OCI-LY3 (cell line): Measurements from ENCODE around the gene LRRN4CL.

Experiments used
- H2AFZ ChIP-seq: fragments of 200-600, 300-600 bp; shearing (Covaris generic); 2 replicates; pipeline ENCODE4 v1.6.0; 2014; ENCODE audit warnings: antibody characterized with exemption, low read depth, low read length
- H3K27ac ChIP-seq: fragments of 200-600, 300-600 bp; sonication (generic); 2 replicates; pipeline ENCODE4 v1.5.1; 2014; ENCODE audit warnings: mild to moderate bottlenecking, low read length, moderate library complexity, mixed read lengths
- H3K27me3 ChIP-seq: fragments of 200-600, 300-600 bp; sonication (generic); 2 replicates; pipeline ENCODE4 v1.6.1; 2014; ENCODE audit warnings: low read depth, low read length, mixed read lengths
- H3K36me3 ChIP-seq: fragments of 200-600, 300-600 bp; sonication (generic); replicated peaks from 2 replicates; pipeline ENCODE3; 2014; ENCODE audit warnings: low read depth, low read length, mixed read lengths
- H3K4me1 ChIP-seq: fragments of 300-600, 200-600 bp; sonication (generic); 2 replicates; pipeline ENCODE4 v1.6.1; 2014; ENCODE audit warnings: low read length, mixed read lengths
- H3K4me2 ChIP-seq: fragments of 200-600, 300-600 bp; sonication (generic); 2 replicates; pipeline ENCODE4 v1.6.1; 2014; ENCODE audit warnings: low read length, mixed read lengths
- H3K4me3 ChIP-seq: fragments of 300-600, 200-600 bp; sonication (generic); 2 replicates; pipeline ENCODE4 v1.5.1; 2014; ENCODE audit warnings: antibody characterized with exemption, mild to moderate bottlenecking, low read length, moderate library complexity
- H3K79me2 ChIP-seq: fragments of 300-600, 200-600 bp; shearing (Covaris generic); 2 replicates; pipeline ENCODE4 v1.6.1; 2014; ENCODE audit warnings: mild to moderate bottlenecking, low read length, mixed read lengths
- H3K9ac ChIP-seq: fragments of 300-600, 200-600 bp; shearing (Covaris generic); 2 replicates; pipeline ENCODE4 v1.6.0; 2014; ENCODE audit warnings: mild to moderate bottlenecking, low read length, moderate library complexity
- H3K9me3 ChIP-seq: fragments of 200-600, 300-600 bp; shearing (Covaris generic); 2 replicates; pipeline ENCODE4 v1.6.1; 2014; ENCODE audit warnings: low read length, mixed read lengths; ENCODE audit not compliant: insufficient read depth
- H4K20me1 ChIP-seq: fragments of 200-600, 300-600 bp; sonication (generic); 2 replicates; pipeline ENCODE4 v1.6.1; 2016; ENCODE audit warnings: low read length, mixed read lengths; ENCODE audit not compliant: insufficient read depth
- CTCF ChIP-seq: fragments of 200-600, 300-600 bp; sonication (generic); IDR thresholded peaks from 2 replicates; pipeline ENCODE4 v1.5.1; 2014; ENCODE audit warnings: antibody characterized with exemption, low read length, low read depth
- EZH2phosphoT487 ChIP-seq: fragments of 200-600 bp; shearing (Covaris generic); IDR thresholded peaks from 2 replicates; pipeline ENCODE4 v1.6.1; 2018; ENCODE audit warnings: antibody characterized with exemption, mixed run types, low read depth

Gene LRRN4CL

GRCh38 chr11:62665599-62666258 lies 23.6 kb downstream of the LRRN4CL start:
- H3K27me3 ChIP-seq: no peaks in the 10 kb centered on the region
- H3K9ac ChIP-seq: peak overlapping the region; percentile 95
- peaks cover 20% of the 10 kb centered on the region for H3K4me1 ChIP-seq
- peaks cover 36% of the 10 kb centered on the region for H3K36me3 ChIP-seq
- TF ChIP-seq CTCF (peak; percentile 15; the same call in 1 of the 2 replicates), EZH2phosphoT487 (no peak)
- peak overlapping the region; percentile 88 for H3K4me3 ChIP-seq
- H4K20me1 ChIP-seq: no peaks in the 10 kb centered on the region
- no peak overlapping the region for H2AFZ ChIP-seq
- H3K27ac ChIP-seq: peak overlapping the region; percentile 85
- H3K9me3 ChIP-seq: no peaks in the 10 kb centered on the region
- H3K4me2 ChIP-seq: peak overlapping the region; percentile 90
- H3K79me2 ChIP-seq: peaks cover 65% of the 10 kb centered on the region

- no peaks in the 10 kb centered on the region for H3K9me3 ChIP-seq
- peak within 1 kb of the TSS; percentile 90 for H3K4me2 ChIP-seq
- H3K9ac ChIP-seq: peak within 1 kb of the TSS; percentile 95
- peak within 1 kb of the TSS; percentile 88 for H3K4me3 ChIP-seq
- H3K79me2 ChIP-seq: peaks cover 60% of the 10 kb centered on the region
- H3K4me1 ChIP-seq: peaks cover 20% of the 10 kb centered on the region
- no peak for TF ChIP-seq EZH2phosphoT487
- TF ChIP-seq CTCF: no peak
- H3K27ac ChIP-seq: peak within 1 kb of the TSS; percentile 85
- peak within 1 kb of the TSS; percentile 74 for H2AFZ ChIP-seq
- no peaks in the 10 kb centered on the region for H3K27me3 ChIP-seq
- H4K20me1 ChIP-seq: no peaks in the 10 kb centered on the region
- peaks cover 36% of the 10 kb centered on the region for H3K36me3 ChIP-seq
These were observed 24.2 kb downstream of the LRRN4CL start, which contains the start of the genes C11orf98 and CSKMT for GRCh38 chr11:62665075-62665598. Gene C11orf98 (minus strand): TSS chr11:62665210. CDS start chr11:62665169, 41 bp downstream. Gene CSKMT (plus strand): TSS chr11:62665312. CDS start chr11:62665880, 568 bp downstream.

GRCh38 chr11:62664405-62665074 lies 24.8 kb downstream of the LRRN4CL start:
- H4K20me1 ChIP-seq: no peaks in the 10 kb centered on the region
- no peaks in the 10 kb centered on the region for H3K27me3 ChIP-seq
- peak overlapping the region; percentile 70 for H3K4me2 ChIP-seq
- H3K27ac ChIP-seq: peak overlapping the region; percentile 85
- TF ChIP-seq EZH2phosphoT487: no peak
- TF ChIP-seq CTCF: no peak
- peaks cover 20% of the 10 kb centered on the region for H3K4me1 ChIP-seq
- peak overlapping the region; percentile 88 for H3K4me3 ChIP-seq
- peaks cover 54% of the 10 kb centered on the region for H3K79me2 ChIP-seq
- peaks cover 36% of the 10 kb centered on the region for H3K36me3 ChIP-seq
- no peaks in the 10 kb centered on the region for H3K9me3 ChIP-seq
- H2AFZ ChIP-seq: peak overlapping the region; percentile 74
- H3K9ac ChIP-seq: peak overlapping the region; percentile 95
